Right ventricle myocardium superior (tissue), 1 donor: ENCODE data around the gene DIS3L2. TPM values are rescaled to one million over a fixed set of nuclear protein-coding genes. Genes with fewer than 3 reads are reported as not detected.
"Not testable (repeated sequence)": the region's sequence is repeated elsewhere in the genome, so short reads cannot be mapped to it uniquely, and the experiment has no call there.

Experiments
- ATAC-seq: fragments of 200-7000 bp; cut with Tn5 transposase; one replicate; pipeline ENCODE4 v1.9.1; 2020; ENCODE audit warnings: mild to moderate bottlenecking; ENCODE audit not compliant: poor library complexity
- DNase-seq: peaks from one replicate; pipeline ENCODE4 v3.0.0-alpha.2; 2020
- intact Hi-C: fragments of 100-400 bp; cut with DNase I; formaldehyde crosslinking; loops from one replicate; pipeline ENCODE4 v1.11.2; 2022
- microRNA-seq: library from miRNA; unstranded; fragments of <30 nt; microRNA quantifications from one replicate; pipeline ENCODE4 v1.2.0, GENCODE V29; 2020
- total RNA-seq: library from RNA; stranded (reverse); fragmentation: NEBNext Ultra II Directional; extraction: Animal tissue kit (Norgen Biotek cat#: 25700); gene quantifications from one replicate; pipeline ENCODE4 v1.2.1, GENCODE V29; 2021
- donor health status: DM: no; HTN: yes; CAD: no; lungs with severe emphysema.

The DIS3L2 gene
- total RNA-seq, 1 donor from 2014 or later = 17.6 TPM

DNA sequence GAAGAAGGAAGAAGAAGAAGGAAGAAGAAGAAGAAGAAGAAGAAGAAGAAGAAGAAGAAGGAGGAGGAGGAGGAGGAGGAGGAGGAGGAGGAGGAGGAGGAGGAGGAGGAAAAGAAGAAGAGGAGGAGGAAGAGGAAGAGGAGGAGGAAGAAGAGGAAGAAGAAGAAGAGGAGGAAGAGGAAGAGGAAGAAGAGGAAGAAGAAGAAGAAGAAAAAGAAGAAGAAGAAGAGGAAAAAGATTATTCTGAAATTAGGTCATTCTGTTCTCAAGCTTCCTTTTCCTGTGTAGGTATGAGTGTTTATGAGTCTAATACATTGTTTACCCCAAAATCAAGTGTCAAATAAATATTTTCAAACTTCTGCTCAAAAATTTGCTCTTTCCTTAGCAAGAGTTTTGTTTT lies 423.5 kb downstream of the DIS3L2 start:
- DNase-seq, intact Hi-C loops, ATAC-seq: not testable (repeated sequence)

DNA sequence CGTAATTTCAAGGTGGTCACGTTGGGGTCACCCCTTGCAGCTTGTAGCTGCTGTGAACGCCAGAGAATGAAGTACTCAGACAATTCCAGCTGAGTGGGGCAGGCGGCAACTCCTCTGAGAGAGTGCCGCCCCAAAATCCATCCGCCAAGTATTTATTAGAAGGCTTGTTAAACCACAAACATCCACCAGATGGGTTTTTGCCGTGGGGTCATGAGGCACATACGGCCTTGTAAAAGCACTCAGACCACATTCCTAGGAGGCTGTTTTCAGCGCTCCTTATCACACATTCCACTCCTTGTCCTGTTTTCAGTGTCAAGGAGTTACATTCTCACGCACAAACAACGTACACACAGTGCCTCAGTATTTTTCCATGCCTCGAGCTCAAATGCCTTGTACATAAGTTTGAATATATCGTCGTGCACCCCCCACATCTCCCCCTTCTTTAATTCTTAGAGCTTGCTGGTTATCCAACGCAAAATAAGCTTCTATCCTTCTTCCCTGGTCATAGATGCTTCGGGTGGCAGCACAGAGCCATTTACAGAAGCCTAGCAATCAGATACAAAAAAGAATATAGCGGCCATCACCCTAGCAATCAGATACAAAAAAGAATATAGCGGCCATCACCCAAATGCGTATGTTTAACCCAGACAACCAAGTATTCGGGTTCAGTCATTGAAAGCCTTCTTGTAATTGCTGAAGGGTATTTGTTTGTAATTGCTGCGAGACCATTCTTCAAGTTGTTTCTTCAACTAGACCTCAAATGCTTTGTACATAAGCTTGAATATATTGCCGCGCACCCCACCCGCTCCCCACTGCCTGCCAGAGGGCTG lies 424.4 kb downstream of the DIS3L2 start:
- DNase-seq (no peak), ATAC-seq (no peak)
- intact Hi-C loops = no loop called here

DNA sequence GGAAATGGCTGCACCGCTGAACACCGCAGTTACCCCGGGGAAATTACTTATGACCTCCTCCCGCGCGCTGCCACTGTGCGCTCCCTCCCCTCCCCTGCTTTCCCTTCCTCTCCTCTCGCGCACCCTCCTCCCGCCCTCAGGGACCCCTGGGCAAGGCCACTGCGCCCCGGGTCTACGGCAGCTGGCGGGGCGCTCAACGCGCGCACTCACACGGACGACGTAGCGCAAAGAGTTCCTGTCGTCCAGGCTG lies 424.9 kb downstream of the DIS3L2 start:
- intact Hi-C loops = no loop called here
- DNase-seq (no peak), ATAC-seq (no peak)

Small RNA genes within 50 kb of the gene (microRNA-seq; reads per million reads assigned to microRNA genes)
- gene MIR562 = not detected

Other genes starting within 250 kb of the DIS3L2 start
- 14.7 TPM for gene PDE6D, start 180.4 kb upstream of the DIS3L2 start, total RNA-seq
- 20.0 TPM for gene COPS7B, start 175.3 kb upstream of the DIS3L2 start, total RNA-seq
- gene NPPC, start 35.3 kb upstream of the DIS3L2 start, total RNA-seq = 7.7 TPM